PC-9 (cell line): ENCODE results near the gene ACOXL. TPM values are rescaled to one million over a fixed set of nuclear protein-coding genes. Genes with fewer than 3 reads are reported as not detected.

ENCODE experiments used
- BruUV-seq: library from RNA; stranded (reverse); fragments of 400-500 nt; replicated peaks from 2 replicates; lab custom pipeline; 2021; lab: Mats Ljungman, UMichigan
- CTCF ChIA-PET: fragments of 300-600 bp; sonication (Branson Sonifier 250); formaldehyde crosslinking; loops from one replicate; lab custom pipeline; 2022; ENCODE audit warnings: antibody characterized with exemption; lab: Charles Lee
- POLR2A ChIA-PET: fragments of 300-600 bp; sonication (Branson Sonifier 250); formaldehyde crosslinking; loops from one replicate; lab custom pipeline; 2022; ENCODE audit warnings: antibody characterized with exemption; ENCODE audit not compliant: unreplicated experiment; lab: Charles Lee
- DNase-seq, 2 experiments: peaks; one replicate each; pipeline versions ENCODE4 v3.0.0 to v3.0.0-alpha.2; 2015 to 2022; ENCODE audit warnings: mixed read lengths in 1 of 2
- H2AFZ ChIP-seq: fragments of 200-600 bp; sonication (generic); 2 replicates; pipeline ENCODE4 v1.8.1; 2017; ENCODE audit warnings: antibody characterized with exemption
- H3F3A ChIP-seq: fragments of 200-600 bp; sonication (generic); 2 replicates; pipeline ENCODE4 v1.8.1; 2017; ENCODE audit warnings: antibody characterized with exemption, mild to moderate bottlenecking, low read depth; ENCODE audit not compliant: insufficient read depth
- H3K27ac ChIP-seq: fragments of 200-600 bp; sonication (generic); 2 replicates; pipeline ENCODE4 v1.6.1; 2016; ENCODE audit warnings: mixed run types
- H3K27me3 ChIP-seq: fragments of 200-600 bp; sonication (generic); 2 replicates; pipeline ENCODE4 v1.6.1; 2016; ENCODE audit warnings: low read depth, mixed run types; ENCODE audit not compliant: insufficient read depth
- H3K36me3 ChIP-seq: fragments of 200-600 bp; sonication (generic); 2 replicates; pipeline ENCODE4 v1.6.1; 2016; ENCODE audit warnings: low read depth, mixed run types
- H3K4me1 ChIP-seq: fragments of 200-600 bp; sonication (generic); replicated peaks from 2 replicates; pipeline ENCODE4 v1.6.1; 2016; ENCODE audit warnings: mixed run types; ENCODE audit not compliant: insufficient read depth
- H3K4me2 ChIP-seq: fragments of 200-600 bp; sonication (generic); 2 replicates; pipeline ENCODE4 v1.6.1; 2017; ENCODE audit warnings: mixed run types
- H3K4me3 ChIP-seq: fragments of 200-600 bp; sonication (generic); 2 replicates; pipeline ENCODE4 v1.6.1; 2016; ENCODE audit warnings: mixed run types
- H3K79me2 ChIP-seq: fragments of 200-600 bp; sonication (generic); 2 replicates; pipeline ENCODE4 v1.6.1; 2017; ENCODE audit warnings: low read depth, mixed run types
- H3K9me2 ChIP-seq: fragments of 200-600 bp; sonication (generic); 2 replicates; pipeline ENCODE4 v1.8.1; 2017; ENCODE audit warnings: mild to moderate bottlenecking; ENCODE audit not compliant: insufficient read depth
- H3K9me3 ChIP-seq: fragments of 200-600 bp; sonication (generic); 2 replicates; pipeline ENCODE4 v1.8.1; 2016; ENCODE audit warnings: low read depth; ENCODE audit not compliant: insufficient read depth
- H4K20me1 ChIP-seq: fragments of 200-600 bp; sonication (generic); 2 replicates; pipeline ENCODE4 v1.8.1; 2017; ENCODE audit not compliant: insufficient read depth
- CTCF ChIP-seq: fragments of 200-600 bp; sonication (generic); conservative IDR thresholded peaks from 2 replicates; pipeline ENCODE4 v1.6.1; 2017; ENCODE audit warnings: mixed run types, antibody characterized with exemption, mild to moderate bottlenecking, moderate library complexity
- EZH2 ChIP-seq: fragments of 200-600 bp; sonication (generic); IDR thresholded peaks from 2 replicates; pipeline ENCODE4 v1.8.0; 2017; ENCODE audit warnings: antibody characterized with exemption, low read depth
- intact Hi-C: fragments of 100-400 bp; cut with micrococcal nuclease; formaldehyde crosslinking; loops from one replicate; pipeline ENCODE4 v1.10.0; 2022; ENCODE audit not compliant: unreplicated experiment
- total RNA-seq: library from RNA; stranded (reverse); gene quantifications from 2 replicates; pipeline ENCODE4 v1.2.3, GENCODE V29; 2021

ACOXL gene
- total RNA-seq, 1 experiment from 2014 or later, result 10.7 TPM

- BruUV-seq, result no TSS peak
- H3K79me2 ChIP-seq, result peaks cover 18% of the 10 kb centered on the region; the same call in 1 of the 2 replicates
- peaks cover 4% of the 10 kb centered on the region; the same call in 1 of the 2 replicates for H3F3A ChIP-seq
- no peak overlapping the region for H3K4me2 ChIP-seq
- H3K9me3 ChIP-seq, result no peaks in the 10 kb centered on the region
- H4K20me1 ChIP-seq, result peaks cover 10% of the 10 kb centered on the region
- no peaks in the 10 kb centered on the region for H3K27me3 ChIP-seq
- no peak for DNase-seq
- ChIA-PET POLR2A (no interaction called here), CTCF (no interaction called here)
- intact Hi-C loops, result no loop called here
- no peak overlapping the region for H3K27ac ChIP-seq
- no peak overlapping the region for H3K4me3 ChIP-seq
- H3K9me2 ChIP-seq, result no peaks in the 10 kb centered on the region
- peaks cover 30% of the 10 kb centered on the region for H3K36me3 ChIP-seq
- no peaks in the 10 kb centered on the region for H3K4me1 ChIP-seq
- no peak for TF ChIP-seq CTCF
- no peak for TF ChIP-seq EZH2
- H2AFZ ChIP-seq, result no peak overlapping the region
Observed at GRCh38 chr2:111157071-111157661, 424.8 kb downstream of the ACOXL start.

DNA sequence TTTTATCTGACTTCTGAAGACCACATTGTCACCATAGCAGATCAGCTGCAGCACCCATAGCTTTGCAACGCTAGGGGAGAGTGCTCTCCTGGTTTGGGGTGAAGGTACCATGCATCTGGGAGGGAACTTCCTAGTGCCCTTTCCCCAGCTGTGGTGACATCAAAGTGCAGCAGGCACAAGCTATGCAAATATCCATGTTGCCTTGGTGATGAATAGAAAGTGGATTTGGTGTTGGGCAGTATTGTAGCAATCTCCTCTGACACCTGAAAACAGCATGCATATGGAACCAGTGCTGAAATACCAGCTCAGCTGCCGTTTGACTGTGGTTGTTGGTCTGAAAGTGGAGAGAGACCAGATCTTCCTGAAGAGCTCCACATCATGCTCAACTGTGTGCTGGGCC is 425.4 kb downstream of the ACOXL start:
- no peaks in the 10 kb centered on the region for H3K4me1 ChIP-seq
- no peak overlapping the region for H3K4me2 ChIP-seq
- no peaks in the 10 kb centered on the region for H3K9me3 ChIP-seq
- H3K4me3 ChIP-seq, result no peak overlapping the region
- TF ChIP-seq CTCF, result no peak
- TF ChIP-seq EZH2, result no peak
- H4K20me1 ChIP-seq, result peaks cover 10% of the 10 kb centered on the region
- intact Hi-C loops, result no loop called here
- ChIA-PET POLR2A (no interaction called here), CTCF (no interaction called here)
- no TSS peak for BruUV-seq
- peaks cover 12% of the 10 kb centered on the region; the same call in 1 of the 2 replicates for H3K79me2 ChIP-seq
- no peaks in the 10 kb centered on the region for H3K27me3 ChIP-seq
- H3K27ac ChIP-seq, result no peak overlapping the region
- no peak overlapping the region for H2AFZ ChIP-seq
- peaks cover 24% of the 10 kb centered on the region; the same call in 1 of the 2 replicates for H3K36me3 ChIP-seq
- H3K9me2 ChIP-seq, result no peaks in the 10 kb centered on the region
- DNase-seq, result no peak
- peaks cover 4% of the 10 kb centered on the region; the same call in 1 of the 2 replicates for H3F3A ChIP-seq

DNA sequence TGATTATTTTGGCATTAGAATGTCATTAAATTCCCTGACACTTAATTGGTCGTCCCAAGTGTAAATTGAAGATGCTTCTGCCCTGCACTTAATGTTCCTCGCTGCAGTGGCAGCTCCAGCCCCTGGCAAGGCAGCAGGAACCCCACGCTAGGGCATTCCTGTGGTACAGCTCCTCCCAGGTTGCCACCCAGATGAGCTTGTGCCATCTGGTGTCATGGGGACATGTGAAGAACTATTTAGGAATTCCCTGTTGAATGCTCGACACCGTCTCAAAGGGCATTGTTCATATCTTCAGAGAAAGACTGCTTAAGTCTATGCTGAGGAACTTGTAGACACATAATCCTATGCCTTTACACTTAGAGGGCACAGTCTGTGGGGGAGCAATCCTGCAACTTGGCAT is 427.3 kb downstream of the ACOXL start:
- TF ChIP-seq CTCF, result no peak
- TF ChIP-seq EZH2, result no peak
- peaks cover 10% of the 10 kb centered on the region for H4K20me1 ChIP-seq
- peaks cover 10% of the 10 kb centered on the region; the same call in 1 of the 2 replicates for H3K79me2 ChIP-seq
- no peaks in the 10 kb centered on the region for H3K9me3 ChIP-seq
- POLR2A ChIA-PET, result no interaction called here
- CTCF ChIA-PET, result no interaction called here
- intact Hi-C loops, result no loop called here
- no peaks in the 10 kb centered on the region for H3K4me1 ChIP-seq
- H3K4me3 ChIP-seq, result no peak overlapping the region
- no peak overlapping the region for H3K27ac ChIP-seq
- DNase-seq, result no peak
- H3F3A ChIP-seq, result peaks cover 4% of the 10 kb centered on the region; the same call in 1 of the 2 replicates
- H3K9me2 ChIP-seq, result no peaks in the 10 kb centered on the region
- H3K36me3 ChIP-seq, result peaks cover 9% of the 10 kb centered on the region; the same call in 1 of the 2 replicates
- BruUV-seq, result no TSS peak
- no peaks in the 10 kb centered on the region for H3K27me3 ChIP-seq
- no peak overlapping the region for H3K4me2 ChIP-seq
- no peak overlapping the region for H2AFZ ChIP-seq
